Transverse colon (tissue), 4 donors: Measurements from ENCODE around the gene COL21A1.

Experiments used
- CTCF ChIP-seq, 5 experiments: fragments of 200-600 bp in 3 of 5; fragments of 450-650 bp in 2 of 5; sonication (generic) in 3 of 5; IDR thresholded peaks; 1 replicate in 2 of 5; 2 replicates in 3 of 5; pipeline ENCODE4 v1.5.1; 2016 to 2017; ENCODE audit warnings: antibody characterized with exemption in 5 of 5, inconsistent platforms in 3 of 5, mild to moderate bottlenecking in 2 of 5, moderate library complexity in 1 of 5
- EP300 ChIP-seq: sonication (generic); formaldehyde crosslinking; IDR thresholded peaks from one replicate; pipeline ENCODE4 v1.6.1; 2017; ENCODE audit warnings: antibody characterized with exemption, low read depth
- POLR2A ChIP-seq: fragments of 450-650 bp; IDR thresholded peaks from one replicate; pipeline ENCODE4 v1.6.1; 2016; ENCODE audit warnings: antibody characterized with exemption, mild to moderate bottlenecking, moderate library complexity
- POLR2AphosphoS5 ChIP-seq, 3 donors: sonication (generic); formaldehyde crosslinking; IDR thresholded peaks; one replicate each; pipeline ENCODE4 v1.6.1; 2016; ENCODE audit warnings: antibody characterized with exemption in 3 of 3

GRCh38 chr6:56017198-56017597, 230.2 kb downstream of the COL21A1 start:
- TF ChIP-seq POLR2A (no peak), CTCF (IDR thresholded peaks at IDR 0.05) (no peak), EP300 (no peak), POLR2AphosphoS5 (IDR thresholded peaks at IDR 0.05) (no peak)
